Muscle layer of colon (tissue), 2 donors: ENCODE results near the gene MYLK.
"Not testable (repeated sequence)": the region's sequence is repeated elsewhere in the genome, so short reads cannot be mapped to it uniquely, and the experiment has no call there.

ENCODE experiments used
- H3K27ac ChIP-seq: one replicate; pipeline ENCODE4 v1.7.0; 2013; ENCODE audit warnings: low read depth, mild to moderate bottlenecking, low read length, moderate library complexity
- H3K27me3 ChIP-seq, 2 donors: one replicate each; pipeline ENCODE4 v1.7.0; 2013; ENCODE audit warnings: low read length in 2 of 2, mild to moderate bottlenecking in 2 of 2; ENCODE audit not compliant: insufficient read depth in 2 of 2, control insufficient read depth in 1 of 2
- H3K36me3 ChIP-seq: one replicate; pipeline ENCODE4 v1.7.0; 2013; ENCODE audit warnings: mild to moderate bottlenecking, low read length; ENCODE audit not compliant: insufficient read depth
- H3K4me1 ChIP-seq: one replicate; pipeline ENCODE4 v1.7.0; 2013; ENCODE audit warnings: mild to moderate bottlenecking, low read length; ENCODE audit not compliant: insufficient read depth
- H3K4me3 ChIP-seq, 2 donors: one replicate each; pipeline ENCODE4 v1.7.0; 2013; ENCODE audit warnings: low read length in 2 of 2, low read depth in 1 of 2, mild to moderate bottlenecking in 1 of 2, moderate library complexity in 1 of 2
- H3K9ac ChIP-seq: one replicate; pipeline ENCODE4 v1.7.0; 2013; ENCODE audit warnings: low read length
- H3K9me3 ChIP-seq: one replicate; pipeline ENCODE4 v1.7.0; 2013; ENCODE audit warnings: mild to moderate bottlenecking, low read length
- donor health status: abdominal sarcoma.
- donor health status: Adenocarcinoma of cecum.

Gene MYLK

GRCh38 chr3:123740391-123740822, 143.7 kb downstream of the MYLK start:
- H3K4me1 ChIP-seq: no peaks in the 10 kb centered on the region
- H3K27ac ChIP-seq: no peak overlapping the region
- no peak overlapping the region for H3K4me3 ChIP-seq
- no peak overlapping the region for H3K9ac ChIP-seq
- no peaks in the 10 kb centered on the region for H3K27me3 ChIP-seq
- no peaks in the 10 kb centered on the region for H3K9me3 ChIP-seq
- H3K36me3 ChIP-seq: no peaks in the 10 kb centered on the region

- Histone ChIP-seq H3K4me1 (no peaks in the 10 kb centered on the region), H3K4me3 (no peak overlapping the region), H3K27me3 (no peaks in the 10 kb centered on the region), H3K9ac (no peak overlapping the region), H3K36me3 (no peaks in the 10 kb centered on the region), H3K27ac (no peak overlapping the region), H3K9me3 (no peaks in the 10 kb centered on the region)
Measured at GRCh38 chr3:123739754-123740153, 144.4 kb downstream of the MYLK start.

GRCh38 chr3:123739106-123739505, 145.0 kb downstream of the MYLK start:
- no peak overlapping the region for H3K9ac ChIP-seq
- H3K27ac ChIP-seq: no peak overlapping the region
- no peak overlapping the region for H3K4me3 ChIP-seq
- H3K36me3 ChIP-seq: no peaks in the 10 kb centered on the region
- H3K27me3 ChIP-seq: no peaks in the 10 kb centered on the region
- H3K9me3 ChIP-seq: no peaks in the 10 kb centered on the region
- H3K4me1 ChIP-seq: no peaks in the 10 kb centered on the region

- not testable (repeated sequence) for H3K36me3 ChIP-seq, H3K9ac ChIP-seq, H3K9me3 ChIP-seq, H3K27me3 ChIP-seq, H3K4me1 ChIP-seq, H3K27ac ChIP-seq, H3K4me3 ChIP-seq
Measured at GRCh38 chr3:123738522-123738921, 145.6 kb downstream of the MYLK start.

GRCh38 chr3:123737168-123737567, 147.0 kb downstream of the MYLK start:
- H3K9me3 ChIP-seq: no peaks in the 10 kb centered on the region
- no peaks in the 10 kb centered on the region for H3K27me3 ChIP-seq
- no peak overlapping the region for H3K4me3 ChIP-seq
- H3K27ac ChIP-seq: no peak overlapping the region
- no peaks in the 10 kb centered on the region for H3K36me3 ChIP-seq
- no peaks in the 10 kb centered on the region for H3K4me1 ChIP-seq
- H3K9ac ChIP-seq: no peak overlapping the region

- Histone ChIP-seq H3K4me1 (peaks cover 4% of the 10 kb centered on the region), H3K36me3 (no peaks in the 10 kb centered on the region), H3K9ac (no peak overlapping the region), H3K27ac (no peak overlapping the region), H3K9me3 (no peaks in the 10 kb centered on the region), H3K27me3 (no peaks in the 10 kb centered on the region), H3K4me3 (no peak overlapping the region)
Measured at GRCh38 chr3:123735456-123735855, 148.7 kb downstream of the MYLK start.

GRCh38 chr3:123734527-123734902, 149.6 kb downstream of the MYLK start:
- Histone ChIP-seq H3K9me3 (no peaks in the 10 kb centered on the region), H3K4me3 (no peak overlapping the region), H3K36me3 (no peaks in the 10 kb centered on the region), H3K9ac (no peak overlapping the region), H3K4me1 (peaks cover 4% of the 10 kb centered on the region), H3K27me3 (no peaks in the 10 kb centered on the region), H3K27ac (no peak overlapping the region)

GRCh38 chr3:123733805-123734526, 150.2 kb downstream of the MYLK start:
- Histone ChIP-seq H3K9me3 (no peaks in the 10 kb centered on the region), H3K9ac (no peak overlapping the region), H3K36me3 (no peaks in the 10 kb centered on the region), H3K27ac (no peak overlapping the region), H3K27me3 (no peaks in the 10 kb centered on the region), H3K4me1 (peaks cover 4% of the 10 kb centered on the region), H3K4me3 (no peak overlapping the region)

- no peaks in the 10 kb centered on the region for H3K36me3 ChIP-seq
- H3K4me3 ChIP-seq: no peak overlapping the region
- H3K4me1 ChIP-seq: peaks cover 4% of the 10 kb centered on the region
- no peaks in the 10 kb centered on the region for H3K9me3 ChIP-seq
- no peaks in the 10 kb centered on the region for H3K27me3 ChIP-seq
- H3K9ac ChIP-seq: no peak overlapping the region
- H3K27ac ChIP-seq: no peak overlapping the region
Measured at GRCh38 chr3:123733341-123733740, 150.8 kb downstream of the MYLK start.

- Histone ChIP-seq H3K36me3 (no peaks in the 10 kb centered on the region), H3K9me3 (no peaks in the 10 kb centered on the region), H3K9ac (no peak overlapping the region), H3K27ac (no peak overlapping the region), H3K4me1 (peaks cover 4% of the 10 kb centered on the region), H3K4me3 (no peak overlapping the region), H3K27me3 (no peaks in the 10 kb centered on the region)
Measured at GRCh38 chr3:123732447-123732846, 151.7 kb downstream of the MYLK start.

- Histone ChIP-seq H3K36me3 (no peaks in the 10 kb centered on the region), H3K4me3 (no peak overlapping the region), H3K9me3 (no peaks in the 10 kb centered on the region), H3K9ac (no peak overlapping the region), H3K27ac (no peak overlapping the region), H3K4me1 (peaks cover 4% of the 10 kb centered on the region), H3K27me3 (no peaks in the 10 kb centered on the region)
Measured at GRCh38 chr3:123730829-123731228, 153.3 kb downstream of the MYLK start.

GRCh38 chr3:123728991-123729390, 155.1 kb downstream of the MYLK start:
- no peak overlapping the region for H3K4me3 ChIP-seq
- peaks cover 7% of the 10 kb centered on the region for H3K4me1 ChIP-seq
- no peaks in the 10 kb centered on the region for H3K27me3 ChIP-seq
- H3K36me3 ChIP-seq: no peaks in the 10 kb centered on the region
- H3K9ac ChIP-seq: no peak overlapping the region
- H3K9me3 ChIP-seq: no peaks in the 10 kb centered on the region
- H3K27ac ChIP-seq: no peak overlapping the region
